NOMO-1 (cell line): Measurements from ENCODE around the gene SS18L1.
A peak's percentile ranks its signal among the peaks of the same experiment; 100 is the strongest.

Experiments
- DNase-seq, 2 experiments: peaks; one replicate each; lab custom pipeline; 2025; ENCODE audit not compliant: unreplicated experiment in 2 of 2; lab: John Stamatoyannopoulos, UW

The SS18L1 gene

DNA sequence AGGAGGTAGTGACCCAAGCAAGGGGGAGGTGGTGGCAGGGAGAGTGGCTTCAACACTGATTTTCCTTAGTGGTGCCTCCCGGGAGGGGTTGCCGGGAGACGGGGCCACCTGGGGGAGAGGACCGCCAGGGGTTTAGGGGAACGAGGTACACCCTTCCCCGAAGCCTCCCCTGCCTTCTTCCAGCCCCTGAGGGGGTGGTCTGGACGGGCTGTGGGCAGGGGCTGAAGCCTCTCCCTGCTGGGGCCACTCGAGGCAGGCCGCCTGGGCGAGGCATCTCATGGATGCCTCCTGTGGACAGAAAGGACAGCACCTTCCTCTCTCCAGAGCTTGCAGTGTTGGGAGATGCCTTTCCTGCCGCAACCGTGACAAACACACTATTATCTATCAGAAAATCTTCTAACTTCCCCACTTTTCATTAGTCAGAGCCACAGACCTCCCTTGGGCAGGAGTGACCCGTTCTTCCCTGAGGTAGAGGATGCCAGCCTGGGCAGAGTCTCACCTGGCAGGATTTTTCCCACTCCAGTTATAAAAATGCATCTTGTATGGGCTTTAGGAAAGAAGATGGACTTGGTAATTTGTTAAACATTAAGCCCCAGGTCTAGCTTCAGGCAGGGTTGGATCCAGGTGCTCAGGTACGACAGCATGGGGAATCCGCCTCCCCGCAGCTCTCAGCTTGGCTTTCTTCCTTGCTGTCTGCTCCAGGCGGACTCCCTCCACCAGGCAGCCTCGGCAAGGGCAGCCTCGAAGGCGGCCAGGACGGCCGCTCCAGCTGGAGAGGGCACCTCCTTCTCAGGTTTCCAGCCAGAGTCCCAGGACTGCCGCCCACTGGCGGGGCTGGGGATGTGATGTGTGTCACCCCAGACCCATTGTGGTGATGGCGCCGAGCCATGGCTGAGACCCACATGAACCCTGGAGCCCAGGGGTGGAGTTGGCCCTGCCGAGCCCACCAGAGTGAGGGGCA is 65.5 kb downstream of the SS18L1 start:
- DNase-seq, result no peak

DNA sequence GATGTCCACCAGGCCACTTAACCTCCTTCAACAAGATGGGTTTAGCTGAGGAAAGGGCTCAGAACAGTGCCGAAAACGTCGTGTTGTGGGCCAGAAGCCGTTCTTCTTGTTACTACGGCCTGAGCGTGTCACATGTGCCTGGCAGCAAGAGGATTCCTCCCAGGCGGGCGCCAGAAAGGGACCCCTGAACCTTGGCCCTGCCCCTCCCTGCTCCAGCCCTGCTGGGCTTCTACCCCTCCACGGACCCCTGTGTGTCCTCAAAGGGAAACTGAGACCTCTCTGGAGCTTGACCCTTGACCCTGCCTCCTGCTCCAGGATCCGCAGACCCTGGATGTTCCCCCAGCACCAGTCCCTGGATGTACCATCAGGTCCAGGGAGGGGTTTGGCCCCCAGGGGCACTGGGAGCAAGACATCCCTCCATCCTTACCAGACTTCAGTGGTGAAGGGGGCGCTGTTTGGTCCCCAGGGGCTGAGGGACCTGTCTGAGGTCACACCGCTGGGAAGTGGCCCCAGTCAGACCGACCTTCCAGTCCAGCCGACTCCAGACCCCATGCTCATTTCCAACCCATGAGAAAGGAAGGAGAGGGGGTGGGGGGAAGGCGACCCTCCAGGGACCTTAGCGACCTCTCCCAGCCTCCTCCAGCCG is 66.4 kb downstream of the SS18L1 start:
- no peak for DNase-seq

DNA sequence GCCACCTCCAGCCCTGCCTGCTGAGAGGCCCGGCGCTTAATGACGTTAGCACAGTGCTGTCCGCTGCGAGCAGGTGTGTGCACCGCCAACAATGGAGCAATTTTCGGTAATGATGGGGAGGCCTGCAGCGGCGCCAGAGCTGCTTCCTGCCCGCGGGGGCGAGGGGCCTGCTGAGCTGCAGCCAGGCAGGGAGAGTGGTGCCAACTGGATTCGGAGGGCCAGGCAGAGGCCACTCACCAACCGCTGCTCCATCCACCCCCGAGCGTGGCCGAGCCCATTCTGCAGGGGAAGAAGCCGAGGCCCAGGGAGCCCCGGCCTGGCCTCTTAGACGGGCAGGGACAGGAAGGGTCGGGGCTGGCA is 66.9 kb downstream of the SS18L1 start:
- no peak for DNase-seq

DNA sequence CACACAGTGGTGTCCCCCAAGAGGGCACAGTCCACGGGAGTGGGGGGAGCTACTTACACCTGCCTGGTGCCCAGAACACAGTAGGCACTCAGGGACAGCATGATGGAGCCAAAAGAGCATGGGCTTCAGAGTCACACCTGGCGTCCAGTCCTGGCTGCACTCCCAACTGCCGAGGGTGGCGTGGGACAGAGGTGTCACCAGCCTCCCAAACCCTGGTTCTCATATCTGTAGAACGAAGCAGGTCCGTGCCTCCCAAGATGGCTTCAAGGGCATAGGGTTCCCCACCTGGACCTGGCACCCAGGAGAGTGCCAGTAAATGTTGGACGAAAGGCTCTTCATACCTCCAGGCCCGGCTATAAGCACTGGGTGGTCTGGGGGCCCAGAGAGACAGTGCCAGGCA is 67.6 kb downstream of the SS18L1 start:
- DNase-seq, result no peak

DNA sequence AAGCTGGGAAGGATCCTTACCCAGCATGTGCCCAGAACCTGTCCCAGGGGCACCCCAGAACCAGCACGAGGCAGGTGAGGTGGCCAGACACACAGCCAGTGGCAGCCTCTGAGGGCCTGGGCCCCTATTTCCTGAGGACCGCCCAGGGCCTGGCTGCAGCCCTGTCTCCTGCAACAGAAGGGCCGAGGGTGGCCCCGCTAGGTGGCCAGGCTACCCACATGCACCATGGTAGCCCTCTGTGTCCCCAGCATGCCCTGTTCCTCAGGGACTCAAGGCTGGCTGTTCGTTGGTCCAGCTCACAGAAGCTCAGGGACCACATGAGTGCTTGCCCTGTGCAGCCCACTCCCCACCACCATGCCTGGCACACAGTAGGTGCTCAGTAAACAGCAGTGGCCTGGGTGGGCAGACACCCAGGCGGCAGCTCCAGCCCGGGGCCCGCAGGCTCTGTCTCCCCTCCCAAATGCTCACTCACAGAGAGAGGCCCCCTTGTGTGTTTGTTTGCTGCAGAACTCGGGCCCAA is 68.3 kb downstream of the SS18L1 start:
- no peak for DNase-seq

DNA sequence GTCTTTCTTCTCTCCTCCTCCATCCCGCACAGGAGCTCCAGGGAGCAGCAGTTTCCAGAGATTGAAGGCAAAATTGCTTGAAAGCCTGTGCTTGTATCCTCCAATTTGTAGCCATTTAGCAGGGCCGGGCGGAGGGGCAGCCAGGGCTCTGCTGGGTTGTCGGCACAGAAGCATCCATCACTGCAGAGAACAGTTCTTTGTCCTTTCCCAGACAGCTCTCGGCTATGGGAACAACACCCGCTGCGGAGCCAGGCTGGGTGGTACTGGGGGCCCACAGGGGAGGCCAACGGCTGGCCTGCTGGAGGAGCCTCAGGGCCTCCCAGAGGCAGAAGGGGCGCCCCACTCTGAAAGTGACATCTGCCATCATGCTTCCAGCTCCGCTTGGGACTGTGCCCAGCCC is 68.7 kb downstream of the SS18L1 start:
- DNase-seq, result no peak

DNA sequence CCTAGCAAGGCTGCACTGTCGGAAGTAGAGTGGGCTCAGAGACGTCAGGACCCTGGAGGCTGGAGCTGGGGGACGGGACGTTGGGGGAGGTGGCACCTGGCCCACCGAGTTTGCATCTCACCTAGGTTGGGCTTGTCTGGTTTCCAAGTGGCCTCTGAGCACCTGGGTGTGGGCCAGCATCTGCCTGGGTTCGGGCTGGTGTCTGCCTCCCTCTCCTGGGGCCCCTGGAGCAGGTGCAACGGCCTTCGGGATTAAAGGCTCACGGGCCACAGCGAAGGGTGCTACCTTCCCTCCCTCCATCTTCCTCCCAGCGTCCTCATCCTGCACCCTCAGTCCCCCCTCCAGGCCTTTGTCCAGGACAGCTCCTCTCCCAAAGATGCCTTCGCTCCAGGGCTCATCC is 70.5 kb downstream of the SS18L1 start:
- DNase-seq, result no peak

DNA sequence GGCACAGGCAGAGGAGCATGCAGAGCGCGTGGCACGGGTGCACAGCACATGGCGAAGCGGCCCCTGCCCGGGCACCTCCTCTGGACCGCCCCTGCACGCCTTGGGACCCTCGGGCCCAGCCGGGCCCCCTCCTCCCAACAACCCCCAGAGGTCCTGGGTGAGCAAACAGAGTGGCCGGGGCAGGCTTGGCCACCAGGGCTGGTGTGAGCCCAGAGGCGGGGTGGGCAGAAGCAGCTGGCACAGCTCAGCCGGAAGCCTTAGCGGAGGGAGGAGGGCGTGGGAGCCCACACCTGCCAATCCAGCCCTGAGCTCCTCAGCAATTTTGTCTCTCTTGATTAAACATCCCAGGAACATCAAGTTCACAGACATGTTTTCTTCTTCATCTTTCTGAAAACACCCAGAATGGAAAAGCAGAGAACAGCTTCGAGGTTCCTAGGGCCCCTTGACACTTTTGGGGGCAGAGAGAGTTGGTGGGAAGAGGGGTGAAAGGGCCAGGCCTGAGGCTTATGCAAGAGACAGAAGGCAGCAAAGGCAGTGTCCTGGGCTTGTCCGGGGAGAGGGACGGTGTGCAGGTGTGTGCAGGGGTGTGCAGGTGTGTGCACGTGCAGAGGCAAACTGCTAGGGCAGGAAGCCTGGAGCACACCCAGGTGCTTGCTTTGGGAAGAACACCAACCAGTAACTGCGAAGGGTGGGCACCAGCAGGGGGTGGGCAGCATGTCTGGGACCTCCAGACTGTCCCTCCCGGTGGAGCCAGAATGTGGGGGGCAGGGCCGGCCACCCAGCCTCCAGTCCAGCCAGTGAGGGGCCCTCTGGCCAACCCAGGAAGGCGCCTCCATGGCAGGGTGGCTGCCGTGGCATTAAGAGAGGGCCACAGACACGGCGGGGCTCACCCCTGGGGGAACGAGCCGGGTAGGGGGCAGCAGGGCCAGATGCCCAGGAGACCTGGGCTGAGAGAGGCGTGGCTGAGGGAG is 71.7 kb downstream of the SS18L1 start:
- DNase-seq, result no peak

DNA sequence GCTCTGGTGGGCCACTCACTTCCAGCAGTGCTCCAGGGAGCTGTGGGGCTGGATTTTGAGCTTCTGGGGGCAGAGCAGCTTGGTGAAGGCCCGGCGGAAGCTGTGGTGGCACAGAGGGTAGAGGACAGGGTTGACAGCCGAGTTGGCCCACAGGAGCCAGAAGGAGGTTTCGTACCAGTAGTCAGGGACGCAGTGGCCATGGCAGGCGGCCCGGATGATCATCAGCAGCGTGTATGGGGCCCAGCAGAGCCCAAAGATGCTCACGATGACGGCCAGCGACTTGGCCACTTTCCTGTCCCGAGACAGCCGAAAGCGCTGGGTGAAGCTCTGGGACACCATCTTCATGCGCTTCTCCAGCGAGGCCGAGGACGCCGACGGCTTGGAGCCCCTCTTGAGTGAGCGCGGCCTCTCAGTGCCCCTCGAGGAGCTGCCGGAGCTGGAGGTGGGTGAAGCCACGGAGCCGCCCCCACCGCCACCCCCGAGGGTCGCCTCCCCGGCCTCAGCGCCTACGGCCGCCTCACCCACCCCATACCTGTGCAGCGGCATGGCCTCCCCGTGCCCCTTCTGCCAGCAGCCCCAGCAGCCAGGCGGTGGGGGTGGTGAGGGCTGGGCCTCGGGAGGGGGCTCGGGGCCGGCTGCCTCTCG is 72.5 kb downstream of the SS18L1 start:
- DNase-seq, result no peak

DNA sequence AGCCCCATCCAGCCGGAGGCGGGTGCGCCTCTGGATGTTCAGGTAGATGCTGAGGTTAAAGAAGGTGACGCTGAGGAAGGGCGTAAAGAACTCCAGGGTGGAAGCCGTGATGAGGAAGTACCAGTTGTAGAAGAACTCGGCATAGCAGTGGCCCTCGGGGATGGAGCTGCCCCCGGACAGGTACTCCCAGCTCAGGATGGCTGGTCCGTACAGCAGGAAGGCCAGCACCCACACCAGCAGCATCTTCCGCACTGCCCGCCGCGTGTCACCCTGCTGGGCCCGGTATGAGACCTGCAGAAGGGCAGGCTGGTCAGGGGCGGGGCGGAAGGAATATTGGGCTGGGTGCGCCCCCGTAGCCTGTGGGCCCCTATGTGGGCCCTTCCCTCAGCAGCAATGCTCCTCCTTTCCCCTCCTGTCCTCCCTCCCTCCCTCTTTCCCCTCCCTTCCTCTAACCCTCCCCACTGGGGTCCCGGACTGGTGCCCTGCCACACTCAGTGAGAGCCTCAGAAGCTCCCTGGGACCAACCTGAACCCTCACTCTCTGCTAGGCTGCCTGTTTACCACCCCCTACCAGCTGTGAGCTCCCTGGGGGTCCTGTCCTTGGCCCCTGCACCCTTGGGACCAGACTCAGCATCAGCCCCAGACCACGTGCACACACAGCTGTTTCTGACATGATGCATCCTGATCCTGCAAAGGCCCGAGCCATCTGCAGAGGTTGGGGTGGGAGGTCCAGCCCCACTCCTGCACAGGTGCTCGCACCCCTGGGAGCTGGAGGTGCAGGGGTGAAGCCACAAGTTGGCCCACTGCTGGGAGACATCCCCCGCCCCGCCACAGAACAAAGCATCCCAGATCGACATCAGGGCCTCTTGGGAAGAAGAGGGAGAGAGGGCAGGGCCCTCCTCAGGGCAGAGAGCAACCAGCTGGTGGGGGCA is 73.3 kb downstream of the SS18L1 start:
- DNase-seq, result no peak

DNA sequence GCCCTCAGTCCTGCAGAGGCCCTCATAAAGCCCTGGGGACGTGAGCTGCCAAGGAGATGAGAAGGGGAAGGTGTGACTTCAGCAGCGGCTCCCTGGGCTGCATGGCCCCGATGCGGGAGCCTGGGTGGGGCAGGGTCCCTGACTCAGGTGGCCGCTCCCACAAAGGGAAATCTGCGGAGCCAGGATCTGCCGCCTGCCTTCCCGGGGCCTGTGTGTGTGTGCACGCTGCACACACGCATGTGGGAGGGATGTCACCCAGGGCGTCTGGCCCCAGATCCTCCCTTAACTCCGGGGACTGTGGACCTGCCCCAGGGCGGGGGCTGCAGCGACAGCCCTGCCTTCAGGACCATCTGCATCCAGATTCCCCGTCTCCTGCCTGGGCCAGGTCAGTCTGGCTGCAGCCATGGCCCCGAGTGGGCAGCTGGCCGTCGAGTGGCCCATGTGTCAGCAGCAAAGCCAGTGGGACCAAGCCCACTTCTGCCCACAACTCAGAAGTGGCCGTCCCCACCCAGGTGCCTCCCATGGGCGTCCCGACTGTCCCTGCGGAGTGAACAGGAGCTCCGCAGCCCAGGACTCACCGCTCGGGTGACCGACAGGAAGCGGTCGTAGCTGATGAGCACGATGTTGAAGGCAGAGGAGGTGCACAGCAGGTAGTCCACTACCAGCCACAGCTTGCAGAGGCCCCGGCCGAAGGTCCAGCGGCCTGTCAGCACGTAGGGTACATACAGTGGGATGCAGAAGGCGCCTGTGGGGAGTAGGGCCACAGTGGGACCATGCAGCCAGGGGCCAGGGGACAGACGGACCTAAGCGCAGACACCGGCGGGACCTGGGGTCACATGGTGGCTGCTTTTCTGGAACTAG is 74.6 kb downstream of the SS18L1 start:
- no peak for DNase-seq

DNA sequence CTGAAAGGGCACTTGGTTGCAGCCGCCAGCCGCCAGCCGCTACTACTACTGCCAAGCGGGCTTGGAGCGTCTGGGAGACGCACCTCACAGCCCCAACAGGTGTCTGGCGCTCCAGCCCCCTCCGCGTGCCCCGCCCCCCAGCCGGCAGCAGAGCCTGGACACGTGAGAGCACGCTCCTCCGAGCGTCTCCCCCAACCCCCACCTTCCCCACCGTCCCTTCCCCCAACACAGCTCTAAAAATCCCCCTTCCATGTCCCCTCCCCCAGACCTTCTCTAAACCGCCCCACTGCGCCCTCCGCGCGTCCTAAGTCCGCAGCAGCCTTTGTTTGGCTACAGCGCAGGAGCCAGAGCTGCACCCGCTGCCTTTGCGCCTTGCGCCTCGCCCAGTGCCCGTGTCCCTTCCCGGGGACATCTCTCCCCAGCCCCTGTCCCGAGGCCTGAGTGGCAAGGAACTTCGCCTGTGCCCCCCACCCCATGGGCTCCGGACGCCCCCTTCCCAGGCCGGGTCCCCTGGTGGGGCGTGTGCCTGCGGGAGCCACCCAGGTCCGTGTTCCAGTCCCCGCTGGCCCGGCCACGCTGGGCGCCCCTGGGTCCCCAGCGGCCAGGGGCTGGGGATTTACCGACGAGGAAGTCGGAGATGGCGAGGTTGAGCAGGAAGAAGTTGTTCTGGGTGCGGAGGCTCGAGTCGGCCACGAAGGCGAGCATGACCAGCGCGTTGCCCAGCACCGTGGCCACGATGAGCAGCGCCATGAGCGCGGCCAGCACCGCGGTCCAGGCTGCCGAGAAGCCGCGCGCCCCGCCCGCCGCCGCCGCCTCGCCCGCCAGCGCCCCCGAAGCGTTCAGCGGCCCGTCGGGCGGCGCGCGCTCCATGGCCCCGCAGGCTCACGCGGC is 75.8 kb downstream of the SS18L1 start:
- DNase-seq, result no peak

DNA sequence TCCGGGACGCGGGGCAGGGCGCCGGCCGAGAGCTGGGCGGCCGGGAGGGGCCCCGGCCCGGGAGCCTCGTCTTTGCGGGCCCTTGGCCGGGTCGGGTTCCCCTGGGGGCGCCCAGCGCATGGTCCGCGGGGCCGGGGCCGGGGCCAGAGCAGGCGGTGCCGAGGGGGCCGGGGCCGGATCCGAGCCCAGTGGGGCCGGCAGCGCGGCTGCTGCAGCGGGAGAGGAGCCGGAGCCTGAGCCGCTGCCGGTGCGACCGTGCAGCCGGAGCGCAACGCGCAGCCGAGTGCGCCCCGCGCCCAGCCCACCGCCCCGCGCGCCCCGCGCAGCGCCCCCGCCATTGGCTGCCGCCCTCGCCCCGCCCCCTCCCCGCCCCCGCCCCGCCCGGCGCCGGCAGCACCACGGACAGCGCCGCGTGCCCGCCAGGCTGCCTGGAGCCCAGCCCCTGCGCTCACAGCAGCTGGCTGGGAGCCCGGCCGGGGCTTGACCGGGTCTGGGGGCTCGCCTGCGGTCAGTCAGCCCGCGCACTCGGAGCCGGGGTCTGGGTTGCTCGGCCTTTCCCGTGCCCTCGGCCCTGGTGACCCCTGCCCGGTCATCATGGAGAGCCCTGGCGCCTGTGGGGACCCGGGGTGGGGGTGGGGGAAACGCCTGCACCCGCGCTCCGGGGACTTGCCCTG is 76.6 kb downstream of the SS18L1 start, which contains the start of gene HRH3:
TSS of gene HRH3 (minus strand) at position 287 of the 674 bp plus-strand sequence. CDS start 308 bp downstream, outside the sequence.
- DNase-seq, result peak; percentile 19 to 32

DNA sequence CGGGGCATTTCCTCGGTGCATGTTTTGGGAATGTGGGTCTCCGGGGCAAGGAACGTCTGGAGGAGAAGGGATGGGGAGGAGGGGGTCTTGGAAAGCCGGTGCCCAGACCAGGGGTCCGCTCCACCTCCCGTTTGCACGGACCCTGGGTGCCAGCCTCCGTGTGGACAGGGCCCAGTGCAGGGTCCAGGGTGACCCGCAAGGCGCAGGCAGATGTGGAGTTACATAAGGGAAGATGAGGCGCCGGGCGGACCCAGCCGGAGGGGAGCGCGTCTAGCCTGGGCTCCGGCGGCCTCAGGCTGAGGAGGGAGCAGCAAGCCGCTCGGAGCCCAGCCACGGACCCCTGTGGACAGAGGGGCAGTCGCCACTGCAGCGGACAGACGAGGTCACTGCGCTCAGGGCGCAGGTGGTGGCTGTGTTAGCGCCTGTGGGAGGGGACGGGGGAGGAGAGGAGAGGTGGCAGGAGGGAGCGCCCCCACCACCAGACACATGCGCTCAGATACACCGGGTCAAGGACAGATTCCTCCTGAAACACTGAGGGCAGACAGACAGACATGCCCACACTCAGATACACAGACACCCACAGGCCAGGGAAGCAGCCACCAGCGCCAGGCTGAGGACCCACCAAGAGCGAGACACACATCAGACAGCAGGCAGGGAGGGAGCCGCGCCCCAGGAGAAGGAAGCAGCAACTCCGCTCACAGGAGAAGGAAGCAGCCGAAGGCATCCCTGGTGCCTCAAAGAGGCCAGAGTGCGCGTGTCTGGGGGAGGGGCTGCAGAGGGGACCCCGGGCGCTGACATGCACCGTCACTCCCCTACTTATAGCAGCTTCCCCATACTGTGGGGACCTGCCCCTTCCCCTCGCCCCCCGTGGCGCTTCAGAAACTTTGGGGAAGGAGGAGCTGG is 77.3 kb downstream of the SS18L1 start:
- no peak for DNase-seq

DNA sequence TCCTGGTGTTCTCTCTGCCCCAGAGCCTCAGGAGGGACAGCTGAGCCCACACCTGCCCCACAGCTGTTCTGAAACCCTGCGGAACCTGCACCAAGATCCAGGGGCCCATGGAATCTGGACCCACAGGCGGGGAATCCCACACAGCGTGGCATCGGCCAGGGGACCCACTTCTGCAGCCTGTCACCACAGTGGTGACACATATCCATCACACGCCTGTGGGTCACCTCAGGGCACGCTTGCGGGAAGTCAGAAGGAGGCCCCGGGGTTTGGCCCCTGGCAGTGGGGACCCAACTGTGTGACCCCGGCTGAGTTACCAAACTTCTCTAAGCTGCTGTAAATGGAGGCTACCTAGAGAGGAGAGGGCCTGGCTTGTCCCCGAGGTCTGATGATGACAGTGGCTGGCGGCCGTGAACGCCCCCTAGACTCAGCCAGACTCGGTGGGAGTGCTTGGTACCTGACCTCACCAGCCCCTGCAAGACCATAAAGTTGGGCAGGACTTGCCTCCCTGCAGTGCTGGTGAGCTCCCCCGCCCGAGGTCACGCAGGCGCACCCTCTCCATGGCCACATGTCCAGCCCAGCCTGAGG is 78.8 kb downstream of the SS18L1 start:
- DNase-seq, result no peak
